HepG2 (cell line): ENCODE results near the gene TTYH2. TPM values are rescaled to one million over a fixed set of nuclear protein-coding genes. Genes with fewer than 3 reads are reported as not detected.

Experiments used
- ATAC-seq: fragments of 200-7000 bp; cut with Tn5 transposase; 3 replicates; pipeline ENCODE4 v1.9.1; 2020; ENCODE audit warnings: mild to moderate bottlenecking, moderate library complexity
- BruUV-seq: library from RNA; stranded (reverse); fragments of 400-500 nt; replicated peaks from 2 replicates; lab custom pipeline; 2021; lab: Mats Ljungman, UMichigan
- CTCF ChIA-PET: fragments of 300-600 bp; formaldehyde crosslinking; extraction: SDS; loops from one replicate; lab custom pipeline; 2021; ENCODE audit warnings: low total read pairs, inconsistent platforms, low intra/inter-chr PET ratio; lab: Yijun Ruan, JAX
- POLR2A ChIA-PET: fragments of 350-600 bp; sonication (Branson Sonifier 250); formaldehyde crosslinking; loops from one replicate; lab custom pipeline; 2020; ENCODE audit warnings: antibody characterized with exemption, inconsistent platforms; lab: Yijun Ruan, JAX
- DNase-seq: peaks from one replicate; pipeline ENCODE4 v3.0.0-alpha.2; 2015; ENCODE audit warnings: low spot score
- FAIRE-seq: peaks from 3 replicates; lab custom pipeline; 2011; peaks lifted over from hg19 to GRCh38; lab: Jason Lieb, UNC
- H2AFZ ChIP-seq: one replicate; pipeline ENCODE4 v1.6.1; 2011; ENCODE audit warnings: low read length, inconsistent platforms
- H3K27ac ChIP-seq: fragments of 300-600 bp; 3 replicates; pipeline ENCODE4 v1.8.0; 2011; ENCODE audit warnings: mixed run types, mild to moderate bottlenecking, mixed read lengths, low read length, inconsistent platforms; ENCODE audit not compliant: insufficient read depth; ENCODE audit errors: extremely low read length
- H3K27me3 ChIP-seq, 2 experiments: fragments of 200-600 bp in 1 of 2; 2 replicates in 1 of 2; 3 replicates in 1 of 2; pipeline versions ENCODE4 v1.6.0 to v1.8.0; 2011; ENCODE audit warnings: low read length in 2 of 2, mild to moderate bottlenecking in 2 of 2, moderate library complexity in 2 of 2, inconsistent platforms in 1 of 2; ENCODE audit not compliant: insufficient read depth in 2 of 2, control insufficient read depth in 1 of 2
- H3K36me3 ChIP-seq, 2 experiments: fragments of 200-600 bp in 1 of 2; replicated peaks in 1 of 2; 2 replicates in 1 of 2; 3 replicates in 1 of 2; pipeline versions ENCODE4 v1.5.1 to v1.8.0; 2011; ENCODE audit warnings: low read length in 2 of 2, inconsistent platforms in 1 of 2; ENCODE audit not compliant: insufficient read depth in 2 of 2, control insufficient read depth in 1 of 2
- H3K4me1 ChIP-seq: 2 replicates; pipeline ENCODE4 v1.5.1; 2012; ENCODE audit warnings: low read length, inconsistent platforms; ENCODE audit not compliant: insufficient read depth
- H3K4me2 ChIP-seq: 2 replicates; pipeline ENCODE4 v1.6.0; 2011; ENCODE audit warnings: low read depth, low read length, inconsistent platforms
- H3K4me3 ChIP-seq, 3 experiments: fragments of 200-600 bp in 1 of 3; sonication (generic), shearing (Covaris generic) in 1 of 3; replicated peaks in 1 of 3; 2 replicates each; pipeline ENCODE4 v1.5.1; 2011 to 2016; ENCODE audit warnings: low read length in 3 of 3, inconsistent platforms in 2 of 3, low read depth in 2 of 3, mild to moderate bottlenecking in 2 of 3, control low read depth in 1 of 3, mixed read lengths in 1 of 3; ENCODE audit not compliant: insufficient read depth in 1 of 3
- H3K79me2 ChIP-seq: one replicate; pipeline ENCODE4 v1.6.1; 2011; ENCODE audit warnings: low read length, inconsistent platforms; ENCODE audit not compliant: insufficient read depth
- H3K9ac ChIP-seq: 2 replicates; pipeline ENCODE4 v1.6.0; 2011; ENCODE audit warnings: mild to moderate bottlenecking, low read depth, low read length, inconsistent platforms; ENCODE audit not compliant: insufficient read depth
- H3K9me3 ChIP-seq: 2 replicates; pipeline ENCODE4 v1.5.1; 2012; ENCODE audit warnings: mild to moderate bottlenecking, low read length
- H4K20me1 ChIP-seq: 2 replicates; pipeline ENCODE4 v1.6.0; 2011; ENCODE audit warnings: inconsistent platforms, mild to moderate bottlenecking, low read length, moderate library complexity; ENCODE audit not compliant: insufficient read depth
- CBX1 ChIP-seq: IDR thresholded peaks from one replicate; pipeline ENCODE4 v1.6.1; 2016; ENCODE audit warnings: antibody characterized with exemption, low read depth
- RXRB ChIP-seq: IDR thresholded peaks from 2 replicates; pipeline ENCODE4 v1.6.1; 2016; ENCODE audit warnings: borderline replicate concordance, missing genetic modification reagents, missing compliant biosample characterization
- TBX2 ChIP-seq: sonication (generic); formaldehyde crosslinking; IDR thresholded peaks from 2 replicates; pipeline ENCODE4 v1.5.0; 2020; ENCODE audit warnings: missing genetic modification reagents, mild to moderate bottlenecking, borderline replicate concordance
- ZNF674 ChIP-seq: sonication (generic); formaldehyde crosslinking; IDR thresholded peaks from 2 replicates; pipeline ENCODE4 v1.5.0; 2020; ENCODE audit warnings: low read depth, mild to moderate bottlenecking, missing genetic modification reagents
- WGBS: methylation state at CpG from one replicate; pipeline ENCODE4 v1.1.6; 2017; ENCODE audit warnings: low lambda C conversion rate; 5-methylcytosine and 5-hydroxymethylcytosine counted together
- in situ Hi-C: cut with HindIII; loops from 2 replicates; pipeline ENCODE4 v1.10.0; 2017; ENCODE audit warnings: low pct_unique_long_range_greater_than_20kb; ENCODE audit not compliant: extremely low pct_ligation_motif_present
- intact Hi-C: fragments of 100-400 bp; cut with micrococcal nuclease; formaldehyde crosslinking; loops from one replicate; pipeline ENCODE4 v1.10.0; 2022; ENCODE audit not compliant: unreplicated experiment
- polyA plus RNA-seq, 8 experiments: library from polyadenylated mRNA; depleted of rRNA in 3 of 8; stranded (reverse) in 7 of 8; unstranded in 1 of 8; fragments of >200 nt; fragmentation: Illumina TruSeq in 4 of 8; extraction: Trizol in 4 of 8; gene quantifications; 2 replicates each; pipeline versions ENCODE4 v1.2.1 to v1.2.3, GENCODE V29; 2011 to 2016; ENCODE audit warnings: low read depth in 4 of 8, missing spikeins in 1 of 8, mixed read lengths in 1 of 8; ENCODE audit not compliant: insufficient read depth in 1 of 8
- total RNA-seq, 5 experiments: library from RNA; depleted of rRNA; stranded (reverse); fragments of >200 nt; fragmentation: Illumina TruSeq; extraction: Trizol; gene quantifications; 2 replicates each; pipeline ENCODE4 v1.2.3, GENCODE V29; 2016; ENCODE audit warnings: low read depth in 1 of 5

Gene TTYH2
- total and polyA plus RNA-seq, 2 of the 13 experiments (the other 11 are each of a cell fraction or from before 2014, with no cell fraction given), result 0.77 to 0.96 TPM

- Histone ChIP-seq H3K36me3 (no peaks in the 10 kb centered on the region), H4K20me1 (no peaks in the 10 kb centered on the region), H3K27ac (no peak overlapping the region), H3K4me1 (no peaks in the 10 kb centered on the region), H3K9me3 (no peaks in the 10 kb centered on the region), H3K27me3 (peaks cover 2 to 58% of the 10 kb centered on the region in 2 experiments; a peak in 3 of 5 replicates), H3K4me3 (no peak overlapping the region), H3K4me2 (no peak overlapping the region), H2AFZ (no peak overlapping the region), H3K9ac (no peak overlapping the region), H3K79me2 (no peaks in the 10 kb centered on the region)
- TF ChIP-seq ZNF674 (no peak), TBX2 (CRISPR knock-in tag) (no peak)
- ATAC-seq (no peak), DNase-seq (no peak), FAIRE-seq (no peak)
- ChIA-PET CTCF (no interaction called here), POLR2A (no interaction called here)
- intact Hi-C loops, result no loop called here
- in situ Hi-C loops, result loop anchor here (10.0 kb wide), 1 partner anchor 749 kb away; no protein-coding TSS in a partner anchor
- WGBS, result 18% methylated on average over 9 of the region's 9 CpGs
- no TSS peak for BruUV-seq
Observed at GRCh38 chr17:74183411-74183810, 30.0 kb upstream of the TTYH2 start.

- ChIA-PET CTCF (no interaction called here), POLR2A (no interaction called here)
- Histone ChIP-seq H3K9ac (no peak overlapping the region), H3K79me2 (no peaks in the 10 kb centered on the region), H2AFZ (no peak overlapping the region), H3K4me3 (no peak overlapping the region), H3K4me1 (no peaks in the 10 kb centered on the region), H3K4me2 (no peak overlapping the region), H3K36me3 (no peaks in the 10 kb centered on the region), H3K27ac (no peak overlapping the region), H4K20me1 (no peaks in the 10 kb centered on the region), H3K27me3 (peaks cover 0 to 45% of the 10 kb centered on the region in 2 experiments; a peak in 3 of 5 replicates), H3K9me3 (no peaks in the 10 kb centered on the region)
- ATAC-seq (no peak), FAIRE-seq (no peak), DNase-seq (no peak)
- no TSS peak for BruUV-seq
- TF ChIP-seq CBX1, result no peak
- no peak for TF ChIP-seq RXRB (CRISPR knock-in tag)
- WGBS, result 35% methylated on average over 9 of the region's 9 CpGs
- in situ Hi-C loops, result loop anchor here (10.0 kb wide), 1 partner anchor 751 kb away; no protein-coding TSS in a partner anchor
- intact Hi-C loops, result no loop called here
Observed at GRCh38 chr17:74185571-74186185, 27.7 kb upstream of the TTYH2 start.
